SJCRH30 (cell line): ENCODE measurements around the gene DCHS2. TPM values are rescaled to one million over a fixed set of nuclear protein-coding genes. Genes with fewer than 3 reads are reported as not detected.

ENCODE experiments used
- DNase-seq, 2 experiments: peaks; one replicate each; pipeline ENCODE4 v3.0.0-alpha.2; 2015 to 2020
- H3K27ac ChIP-seq: fragments of 250-450 bp; sonication (Bioruptor Pico); 2 replicates; pipeline ENCODE4 v1.5.1; 2020; ENCODE audit warnings: mild to moderate bottlenecking, moderate library complexity
- H3K27me3 ChIP-seq: fragments of 250-450 bp; sonication (Bioruptor Pico); 2 replicates; pipeline ENCODE4 v1.5.1; 2020; ENCODE audit warnings: mild to moderate bottlenecking, moderate library complexity
- H3K36me3 ChIP-seq: fragments of 250-450 bp; sonication (Bioruptor Pico); 2 replicates; pipeline ENCODE4 v1.5.1; 2020; ENCODE audit warnings: mild to moderate bottlenecking, moderate library complexity
- H3K4me1 ChIP-seq: fragments of 250-450 bp; sonication (Bioruptor Pico); 2 replicates; pipeline ENCODE4 v1.5.1; 2020; ENCODE audit warnings: mild to moderate bottlenecking, moderate library complexity
- H3K4me3 ChIP-seq: fragments of 250-450 bp; sonication (Bioruptor Pico); 2 replicates; pipeline ENCODE4 v1.5.1; 2020; ENCODE audit warnings: mild to moderate bottlenecking, moderate library complexity
- H3K9me3 ChIP-seq: fragments of 250-450 bp; sonication (Bioruptor Pico); replicated peaks from 2 replicates; pipeline ENCODE4 v1.5.1; 2020; ENCODE audit warnings: mild to moderate bottlenecking, moderate library complexity
- total RNA-seq: library from RNA; depleted of rRNA; stranded (reverse); fragments of >200 nt; shearing (Covaris generic); gene quantifications from 2 replicates; pipeline ENCODE4 v1.2.3, GENCODE V29; 2014

Gene DCHS2
- total RNA-seq, 1 experiment from 2014 or later, result 0.45 TPM

DNA sequence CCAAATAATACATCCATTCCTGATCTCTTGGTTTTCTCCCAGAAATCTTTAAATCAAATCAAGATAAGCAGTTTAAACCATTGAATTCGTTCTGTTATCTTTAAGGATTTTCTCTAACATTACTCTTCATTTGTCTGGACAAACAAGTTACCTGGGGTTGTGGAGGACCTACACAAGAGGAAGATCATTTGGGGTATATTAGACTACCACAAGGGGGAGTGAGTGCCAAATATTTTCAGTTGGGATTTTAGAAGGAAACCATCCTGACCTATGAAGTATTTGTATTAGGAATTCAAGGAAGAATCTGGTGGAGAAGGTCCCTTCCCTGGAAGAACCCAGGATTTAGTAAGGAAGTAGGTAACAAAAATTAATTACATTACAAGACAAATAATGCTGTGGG, 12.0 kb upstream of the DCHS2 start:
- Histone ChIP-seq H3K9me3 (no peaks in the 10 kb centered on the region), H3K36me3 (no peaks in the 10 kb centered on the region), H3K27ac (no peak overlapping the region), H3K4me3 (no peak overlapping the region), H3K4me1 (no peaks in the 10 kb centered on the region), H3K27me3 (no peaks in the 10 kb centered on the region)
- DNase-seq, result peak in 1 of 2 experiments; percentile 25

DNA sequence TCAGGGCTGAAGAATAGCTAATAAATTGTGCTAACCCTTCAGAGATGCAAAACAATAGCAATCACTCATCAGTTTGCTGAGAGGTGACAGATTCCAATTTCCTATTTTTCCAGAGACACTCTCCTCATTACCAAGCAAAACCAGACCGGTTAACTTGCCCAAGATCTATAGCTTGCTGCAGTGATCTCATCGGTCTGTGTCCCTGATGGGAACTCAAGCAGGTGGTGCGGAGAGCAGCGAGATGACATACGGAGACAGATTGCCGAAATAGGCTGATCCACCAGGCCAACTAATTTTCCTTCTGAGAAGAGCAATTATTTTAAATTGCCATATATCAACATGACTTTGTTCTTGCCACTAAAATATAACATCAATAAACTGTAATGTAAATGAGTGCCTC, 10.5 kb upstream of the DCHS2 start:
- Histone ChIP-seq H3K4me1 (no peaks in the 10 kb centered on the region), H3K27me3 (no peaks in the 10 kb centered on the region), H3K36me3 (no peaks in the 10 kb centered on the region), H3K27ac (no peak overlapping the region), H3K9me3 (no peaks in the 10 kb centered on the region), H3K4me3 (no peak overlapping the region)
- DNase-seq, result peak in 1 of 2 experiments; percentile 2

DNA sequence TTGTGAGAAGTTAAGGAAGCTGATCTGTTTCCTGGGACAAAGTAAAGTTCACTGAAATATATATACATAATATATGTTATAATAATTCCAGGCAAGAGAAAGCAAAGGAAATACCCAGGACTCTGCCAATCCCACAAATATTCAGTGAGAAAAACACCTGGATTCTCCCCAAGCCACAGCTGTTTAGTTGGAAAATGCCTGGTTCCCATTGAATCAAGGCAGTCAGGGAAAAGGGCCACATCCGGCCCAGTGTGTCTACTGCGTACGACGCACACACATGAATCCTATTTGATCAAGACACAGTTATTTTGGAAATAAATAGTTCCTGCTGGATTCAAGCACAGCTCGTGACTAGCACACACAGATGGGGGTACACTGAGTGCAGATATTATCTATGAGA, 6.3 kb upstream of the DCHS2 start:
- Histone ChIP-seq H3K27me3 (no peaks in the 10 kb centered on the region), H3K4me3 (no peak overlapping the region), H3K36me3 (no peaks in the 10 kb centered on the region), H3K4me1 (no peaks in the 10 kb centered on the region), H3K9me3 (no peaks in the 10 kb centered on the region), H3K27ac (no peak overlapping the region)
- no peak for DNase-seq

DNA sequence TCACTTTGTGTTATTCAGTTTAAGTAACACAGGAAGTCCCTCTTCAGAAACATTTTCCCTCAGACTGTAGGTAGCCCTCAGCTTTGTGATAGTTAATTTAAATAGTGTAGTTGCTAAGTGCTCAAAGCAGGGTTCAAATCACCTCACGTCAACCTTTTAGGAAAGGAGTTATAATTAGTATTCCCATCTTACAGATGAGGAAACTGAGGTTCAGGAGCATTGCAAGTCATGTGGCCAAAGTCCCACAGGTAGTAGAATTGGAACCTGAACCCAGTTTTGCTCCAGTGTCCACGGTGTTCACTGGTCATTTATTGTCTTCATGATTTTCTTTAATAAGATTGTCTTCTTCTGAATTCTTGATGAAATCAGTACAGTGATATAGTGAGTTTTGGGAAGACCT, 4.3 kb upstream of the DCHS2 start:
- Histone ChIP-seq H3K4me1 (no peaks in the 10 kb centered on the region), H3K27ac (no peak overlapping the region), H3K27me3 (no peaks in the 10 kb centered on the region), H3K36me3 (no peaks in the 10 kb centered on the region), H3K9me3 (no peaks in the 10 kb centered on the region), H3K4me3 (no peak overlapping the region)
- DNase-seq, result no peak

DNA sequence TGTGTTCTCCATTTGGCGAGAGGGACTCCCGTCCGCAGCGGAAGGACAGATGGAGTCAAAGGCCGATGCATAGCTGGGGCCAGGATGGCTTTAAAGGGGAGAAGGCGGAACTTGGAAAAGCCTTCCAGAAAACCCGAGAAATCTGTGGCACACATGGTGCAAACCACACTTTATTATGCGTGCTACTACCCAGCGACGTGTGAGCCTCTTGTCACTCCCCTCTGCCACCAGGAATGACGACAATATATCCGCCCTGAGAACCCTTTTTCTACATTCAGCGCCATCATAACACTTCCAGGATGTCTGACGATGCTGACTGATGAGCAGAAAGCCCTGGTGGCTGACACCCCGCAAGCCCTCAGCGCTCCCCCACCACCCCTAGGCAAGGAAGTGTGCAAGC, 689 bp upstream of the DCHS2 start:
- H3K27me3 ChIP-seq, result no peaks in the 10 kb centered on the region
- no peaks in the 10 kb centered on the region for H3K4me1 ChIP-seq
- H3K27ac ChIP-seq, result no peak overlapping the region
- peak overlapping the region; percentile 49 for H3K4me3 ChIP-seq
- H3K36me3 ChIP-seq, result no peaks in the 10 kb centered on the region
- no peaks in the 10 kb centered on the region for H3K9me3 ChIP-seq
- DNase-seq, result no peak

DNA sequence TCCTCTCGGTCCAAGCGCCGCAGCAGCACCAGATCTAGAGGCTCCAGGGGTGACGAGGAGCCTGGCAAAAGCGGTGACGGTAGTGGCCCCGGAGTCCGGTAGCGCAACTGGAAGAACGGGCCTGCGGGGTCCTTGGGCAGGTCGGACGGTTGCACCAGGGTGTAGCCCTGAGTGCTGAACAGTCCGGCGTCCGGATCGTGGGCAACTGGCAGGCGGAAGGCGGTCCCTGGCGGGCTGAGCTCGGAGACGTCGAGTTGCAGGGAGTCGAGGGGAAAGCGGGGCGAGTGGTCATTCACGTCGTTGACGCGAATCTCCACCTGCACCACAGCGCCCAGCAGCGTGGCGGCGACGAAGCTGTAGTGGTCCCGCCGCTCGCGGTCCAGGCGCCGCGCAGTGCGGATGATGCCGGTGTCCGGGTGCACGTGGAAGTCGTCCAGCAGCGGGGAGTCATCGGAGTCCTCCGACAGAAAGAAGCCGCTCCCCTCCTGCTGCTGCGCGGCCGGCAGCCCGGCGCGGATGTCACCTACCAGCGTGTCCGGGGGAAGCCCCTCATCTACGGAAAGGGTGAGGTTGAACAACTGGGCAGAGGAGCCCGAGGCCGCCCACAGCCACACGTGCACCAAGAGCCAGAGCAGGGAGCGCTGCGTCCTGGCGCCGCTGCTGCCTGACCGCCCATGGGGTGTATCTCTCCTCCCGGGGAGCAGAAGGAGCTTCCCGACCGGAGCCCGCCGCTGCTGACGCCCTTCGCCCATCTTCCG, 837 bp downstream of the DCHS2 start:
- no peak overlapping the region for H3K27ac ChIP-seq
- H3K27me3 ChIP-seq, result no peaks in the 10 kb centered on the region
- H3K9me3 ChIP-seq, result no peaks in the 10 kb centered on the region
- peak; percentile 8 to 17 for DNase-seq
- no peaks in the 10 kb centered on the region for H3K36me3 ChIP-seq
- H3K4me3 ChIP-seq, result peak overlapping the region; percentile 49
- H3K4me1 ChIP-seq, result no peaks in the 10 kb centered on the region

DNA sequence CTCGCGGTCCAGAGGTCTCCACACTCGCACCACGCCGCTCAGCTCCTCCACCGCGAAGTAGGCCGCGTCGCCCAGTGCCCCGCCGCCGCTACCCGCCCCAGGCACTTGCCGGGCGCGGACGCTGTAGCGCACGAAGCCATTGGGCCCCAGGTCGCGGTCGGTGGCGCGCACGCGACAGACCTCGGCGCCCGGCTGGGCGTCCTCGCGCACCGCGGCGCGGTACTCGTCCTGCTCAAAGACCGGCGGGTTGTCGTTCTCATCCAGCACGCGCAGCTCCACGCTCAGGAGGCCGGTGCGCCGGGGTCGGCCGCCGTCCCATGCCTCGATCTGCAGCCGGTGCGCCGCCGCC, 1.4 kb downstream of the DCHS2 start:
- no peaks in the 10 kb centered on the region for H3K9me3 ChIP-seq
- H3K4me3 ChIP-seq, result no peak overlapping the region
- no peaks in the 10 kb centered on the region for H3K27me3 ChIP-seq
- H3K4me1 ChIP-seq, result no peaks in the 10 kb centered on the region
- H3K36me3 ChIP-seq, result no peaks in the 10 kb centered on the region
- no peak for DNase-seq
- H3K27ac ChIP-seq, result no peak overlapping the region

DNA sequence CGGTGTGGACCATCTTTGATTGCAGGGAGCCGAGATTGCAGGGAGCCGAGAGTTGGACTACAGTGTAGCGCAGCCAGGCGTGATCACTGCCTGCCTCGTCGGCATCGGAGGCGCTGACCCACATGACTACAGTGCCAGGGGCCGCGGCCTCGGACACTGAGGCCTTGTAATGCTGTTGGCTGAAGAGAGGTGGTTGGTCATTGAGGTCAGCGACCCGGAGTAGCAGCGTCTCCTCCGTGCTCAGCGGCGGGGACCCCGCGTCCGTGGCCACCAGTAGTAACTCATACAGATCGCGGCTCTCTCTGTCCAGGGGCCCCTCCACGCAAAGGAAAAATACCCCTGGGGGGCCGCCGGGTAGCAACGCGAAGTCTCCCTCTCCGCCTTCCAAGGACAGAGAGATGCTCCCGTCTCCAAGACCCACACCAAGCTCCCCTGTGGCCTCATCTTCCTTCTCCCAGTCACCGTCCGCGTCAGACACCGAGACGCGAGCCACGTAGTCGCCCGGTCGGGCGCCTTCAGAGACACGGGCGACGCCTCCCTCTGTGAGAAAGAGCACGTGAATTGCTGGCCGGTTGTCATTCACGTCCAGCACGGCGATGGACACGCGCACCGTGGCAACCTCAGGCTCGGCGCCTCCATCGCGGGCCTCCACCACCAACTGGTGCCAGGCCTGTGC, 1.9 kb downstream of the DCHS2 start:
- Histone ChIP-seq H3K27me3 (no peaks in the 10 kb centered on the region), H3K4me1 (no peaks in the 10 kb centered on the region), H3K27ac (no peak overlapping the region), H3K4me3 (no peak overlapping the region), H3K36me3 (no peaks in the 10 kb centered on the region), H3K9me3 (no peaks in the 10 kb centered on the region)
- DNase-seq, result no peak

DNA sequence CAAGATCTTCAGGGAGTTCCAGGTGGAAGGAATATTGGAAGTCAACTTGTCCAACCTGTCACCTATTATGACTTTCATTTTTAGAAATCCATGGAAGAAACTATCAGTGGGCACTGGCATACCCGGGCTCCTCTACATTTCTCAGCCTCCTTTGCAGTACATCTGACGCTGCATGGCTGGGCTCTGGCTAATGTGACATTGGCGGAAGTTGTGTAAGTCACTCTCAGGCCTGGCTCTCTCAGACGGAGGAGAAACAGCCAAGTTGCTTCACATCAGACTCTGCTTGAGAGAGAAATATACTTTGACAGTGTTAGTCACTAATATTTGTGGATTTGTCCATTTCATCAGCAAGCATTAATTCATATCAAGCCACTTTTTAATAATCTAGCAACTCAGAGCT, 4.5 kb downstream of the DCHS2 start:
- Histone ChIP-seq H3K27ac (no peak overlapping the region), H3K27me3 (no peaks in the 10 kb centered on the region), H3K4me3 (no peak overlapping the region), H3K36me3 (no peaks in the 10 kb centered on the region), H3K9me3 (no peaks in the 10 kb centered on the region), H3K4me1 (no peaks in the 10 kb centered on the region)
- DNase-seq, result no peak

DNA sequence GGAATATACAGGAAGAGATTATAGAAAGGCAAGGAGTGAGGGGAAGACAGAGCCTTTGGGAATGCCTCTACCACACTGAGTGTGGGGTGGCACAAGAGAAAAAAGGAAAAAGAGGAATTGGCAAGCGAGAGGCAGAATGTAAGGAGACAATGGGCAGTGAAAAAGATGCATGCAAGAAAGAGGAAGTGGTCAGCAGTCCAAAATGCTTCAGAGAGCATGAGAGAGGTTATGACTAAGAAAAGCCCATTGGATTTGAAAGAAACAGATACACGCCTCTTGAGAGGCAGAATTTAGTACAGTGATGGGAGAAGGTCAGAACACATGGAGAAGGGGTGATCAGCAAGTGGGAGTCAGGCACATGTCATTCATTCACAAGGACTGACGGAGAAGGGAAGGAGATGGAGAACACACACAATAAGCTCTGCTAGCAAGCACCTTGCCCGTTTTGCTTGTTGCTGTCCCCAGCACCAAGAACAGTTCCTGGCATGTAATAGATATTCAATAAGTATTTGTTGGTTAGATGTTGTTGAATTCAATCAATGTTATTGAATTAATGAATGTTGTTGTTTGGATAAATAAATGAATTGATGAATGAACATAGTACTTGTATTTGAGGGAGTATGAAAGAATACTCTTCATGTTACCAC, 6.3 kb downstream of the DCHS2 start:
- H3K36me3 ChIP-seq, result no peaks in the 10 kb centered on the region
- H3K9me3 ChIP-seq, result no peaks in the 10 kb centered on the region
- no peak for DNase-seq

DNA sequence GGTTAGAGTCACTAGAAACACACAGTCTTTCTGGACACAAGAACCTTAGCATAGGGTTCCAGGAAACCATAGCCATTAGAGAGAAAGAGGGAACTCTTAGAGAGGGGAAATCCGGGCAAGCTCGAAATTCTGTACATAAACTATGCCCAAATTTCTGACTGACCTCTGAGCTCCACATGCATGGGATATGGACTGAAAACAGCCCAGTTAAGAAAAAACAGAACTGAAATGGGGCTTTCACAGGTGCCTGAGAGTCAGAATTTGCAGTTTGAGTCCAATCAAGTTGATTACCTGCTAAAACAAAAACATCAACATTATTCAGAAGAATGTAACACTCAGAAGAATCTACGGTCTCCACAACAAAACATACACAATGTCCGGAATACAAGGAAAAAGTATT, 13.1 kb downstream of the DCHS2 start:
- no peak for DNase-seq
- no peaks in the 10 kb centered on the region for H3K36me3 ChIP-seq
- H3K27ac ChIP-seq, result no peak overlapping the region
- no peak overlapping the region for H3K4me3 ChIP-seq
- no peaks in the 10 kb centered on the region for H3K9me3 ChIP-seq
- no peaks in the 10 kb centered on the region for H3K4me1 ChIP-seq
- no peaks in the 10 kb centered on the region for H3K27me3 ChIP-seq

More for the DNA sequence above, 6.3 kb downstream of the DCHS2 start:
- no peaks in the 10 kb centered on the region for H3K27me3 ChIP-seq
- H3K4me3 ChIP-seq, result no peak overlapping the region
- H3K27ac ChIP-seq, result no peak overlapping the region
- no peaks in the 10 kb centered on the region for H3K4me1 ChIP-seq

DNA sequence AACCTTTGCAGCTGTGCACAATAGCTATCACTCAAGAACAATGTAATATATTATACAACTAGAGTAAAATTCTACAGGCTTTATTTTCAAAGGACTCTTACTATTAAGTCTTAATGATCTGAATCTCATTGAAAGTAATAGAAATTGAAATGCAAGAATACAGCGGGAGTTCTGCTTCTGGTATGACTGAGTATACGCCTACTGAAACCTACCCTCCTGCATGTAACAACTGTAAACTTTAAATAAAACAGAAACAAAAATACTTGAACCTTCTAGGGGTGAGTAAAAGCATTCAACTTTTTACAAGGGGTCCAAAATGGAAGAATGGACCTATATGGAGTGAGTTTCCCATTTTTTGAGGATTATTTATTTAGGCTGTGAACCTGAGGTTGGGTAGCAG, 13.5 kb downstream of the DCHS2 start:
- H3K4me1 ChIP-seq, result no peaks in the 10 kb centered on the region
- no peak overlapping the region for H3K27ac ChIP-seq
- no peaks in the 10 kb centered on the region for H3K27me3 ChIP-seq
- no peak for DNase-seq
- H3K4me3 ChIP-seq, result no peak overlapping the region
- H3K9me3 ChIP-seq, result no peaks in the 10 kb centered on the region
- H3K36me3 ChIP-seq, result no peaks in the 10 kb centered on the region

DNA sequence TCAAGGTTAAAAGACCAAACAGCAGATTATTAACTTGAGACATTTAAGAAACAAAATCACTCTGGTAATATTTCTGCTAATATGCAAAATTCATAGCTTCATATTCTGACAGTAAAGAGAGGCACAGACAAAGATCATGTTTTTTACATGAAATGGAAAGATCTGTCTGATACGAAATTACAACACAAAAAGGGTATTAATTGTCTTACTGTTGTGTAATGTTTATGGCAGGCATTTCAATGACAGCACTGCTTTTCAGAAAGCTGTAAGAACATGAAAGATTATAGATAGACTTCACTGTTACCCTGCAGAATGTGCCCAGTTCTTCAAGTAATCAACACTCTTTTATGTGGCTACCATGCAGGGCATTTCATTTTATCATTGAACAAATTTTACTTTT, 15.4 kb downstream of the DCHS2 start:
- Histone ChIP-seq H3K36me3 (no peaks in the 10 kb centered on the region), H3K27me3 (no peaks in the 10 kb centered on the region), H3K9me3 (no peaks in the 10 kb centered on the region), H3K4me3 (no peak overlapping the region), H3K27ac (no peak overlapping the region), H3K4me1 (no peaks in the 10 kb centered on the region)
- DNase-seq, result no peak

DNA sequence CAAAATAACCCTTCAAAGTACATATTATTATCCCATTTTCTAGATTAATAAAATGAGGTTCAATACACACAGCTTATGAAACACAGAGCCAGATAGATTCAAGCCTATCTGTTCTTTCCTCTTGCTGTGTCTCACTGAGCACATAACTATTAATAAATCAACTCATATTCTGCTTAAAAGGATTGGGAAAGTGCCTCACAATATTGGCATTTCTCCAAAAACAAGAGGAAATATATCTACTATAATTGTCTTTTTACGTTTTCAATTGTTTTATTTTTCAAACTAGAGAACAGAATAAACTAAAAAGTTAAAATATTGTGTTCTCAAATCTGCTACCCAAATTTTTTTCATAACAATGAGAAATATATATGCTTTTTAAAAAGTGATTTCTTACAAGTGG, 15.8 kb downstream of the DCHS2 start:
- Histone ChIP-seq H3K36me3 (no peaks in the 10 kb centered on the region), H3K4me3 (no peak overlapping the region), H3K27me3 (no peaks in the 10 kb centered on the region), H3K27ac (no peak overlapping the region), H3K4me1 (no peaks in the 10 kb centered on the region), H3K9me3 (no peaks in the 10 kb centered on the region)
- no peak for DNase-seq

DNA sequence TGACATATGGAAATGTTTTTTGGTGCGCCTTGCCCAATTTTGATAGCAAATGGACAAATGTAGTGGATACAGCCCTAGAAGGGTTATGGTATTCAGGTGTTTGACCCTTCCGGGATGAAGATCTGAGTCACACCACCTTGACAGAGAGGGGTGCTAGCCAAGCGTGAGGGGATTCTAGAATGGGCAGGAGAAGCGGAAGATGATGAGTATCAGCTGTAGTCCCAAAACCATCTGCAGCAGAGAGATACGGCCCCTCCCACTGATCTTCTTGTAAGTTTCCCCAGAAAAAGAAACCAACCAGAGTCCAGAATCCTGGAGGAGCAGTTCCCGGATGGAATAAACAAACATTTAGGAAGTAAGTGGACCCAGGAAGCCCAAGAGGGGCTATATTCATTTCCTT, 18.1 kb downstream of the DCHS2 start:
- H3K9me3 ChIP-seq, result no peaks in the 10 kb centered on the region
- no peak overlapping the region for H3K27ac ChIP-seq
- H3K27me3 ChIP-seq, result no peaks in the 10 kb centered on the region
- no peaks in the 10 kb centered on the region for H3K36me3 ChIP-seq
- no peak for DNase-seq
- H3K4me3 ChIP-seq, result no peak overlapping the region
- no peaks in the 10 kb centered on the region for H3K4me1 ChIP-seq
